ENCODE measurements around the gene CYP1A1. TPM values are rescaled to one million over a fixed set of nuclear protein-coding genes. Genes with fewer than 3 reads are reported as not detected.

Gene CYP1A1
- total RNA-seq = under 1 TPM in 1 of 2 donors, not detected in 1; 0.82 TPM
- long read RNA-seq, partial matches to known transcripts = 1 of 1 reads
- long read RNA-seq, other reads (novel, unspliced or antisense) = 0 of 1 reads

GRCh38 chr15:74725225-74725774 lies at the start of gene CYP1A1:
CYP1A1 (minus strand) TSS chr15:74725528; CDS start chr15:74723097, 2,431 bp downstream.
- intact Hi-C loops (cut with DNase I, micrococcal nuclease) = no loop called here
- DNase-seq (peak; percentile 44 to 57), ATAC-seq (peak; percentile 92)

GRCh38 chr15:74773731-74774252 lies 48.5 kb upstream of the CYP1A1 start:
- peak; percentile 43 for ATAC-seq
- no peak for DNase-seq
- intact Hi-C loops (cut with DNase I, micrococcal nuclease) = loop anchor here in 1 of 2 donors (10.0 kb wide), 1 partner anchor 171 kb away; no protein-coding TSS in a partner anchor

GRCh38 chr15:74773329-74773728 lies 48.0 kb upstream of the CYP1A1 start:
- DNase-seq = peak in 1 of 2 donors; percentile 36
- peak; percentile 18 for ATAC-seq
- intact Hi-C loops (cut with DNase I, micrococcal nuclease) = loop anchor here in 1 of 2 donors (10.0 kb wide), 1 partner anchor 171 kb away; no protein-coding TSS in a partner anchor

- intact Hi-C loops (cut with DNase I, micrococcal nuclease) = loop anchor here in 1 of 2 donors (10.0 kb wide), 1 partner anchor 174 kb away; no protein-coding TSS in a partner anchor
- no peak for ATAC-seq
- no peak for DNase-seq
Observed at GRCh38 chr15:74770211-74770903, 45.0 kb upstream of the CYP1A1 start.

GRCh38 chr15:74769463-74770025 lies 44.2 kb upstream of the CYP1A1 start:
- no peak for DNase-seq
- ATAC-seq = no peak
- intact Hi-C loops (cut with DNase I, micrococcal nuclease) = loop anchor here (2.0 to 10.0 kb wide), 4 partner anchors 132 to 185 kb away; partner anchors contain the start of gene RPP25 (in 1 of the 2)

- ATAC-seq = peak; percentile 43
- peak in 1 of 2 donors; percentile 67 for DNase-seq
- intact Hi-C loops (cut with DNase I, micrococcal nuclease) = loop anchor here (2.0 to 10.0 kb wide), 3 partner anchors 132 to 186 kb away; partner anchors contain the start of gene RPP25 (in 1 of the 2)
Observed at GRCh38 chr15:74768771-74769342, 43.5 kb upstream of the CYP1A1 start.

GRCh38 chr15:74768099-74768770 lies 42.9 kb upstream of the CYP1A1 start:
- intact Hi-C loops (cut with DNase I, micrococcal nuclease) = loop anchor here (2.0 to 10.0 kb wide), 3 partner anchors 131 to 187 kb away; partner anchors contain the start of gene RPP25 (in 1 of the 2)
- DNase-seq = no peak
- ATAC-seq = no peak

GRCh38 chr15:74767167-74768098 lies 42.1 kb upstream of the CYP1A1 start:
- ATAC-seq (no peak), DNase-seq (no peak)
- intact Hi-C loops (cut with DNase I, micrococcal nuclease) = loop anchor here (2.0 to 10.0 kb wide), 3 partner anchors 130 to 187 kb away; partner anchors contain the start of gene RPP25 (in 1 of the 2)

- DNase-seq = no peak
- ATAC-seq = peak; percentile 58
- intact Hi-C loops (cut with DNase I, micrococcal nuclease) = loop anchor here in 1 of 2 donors (10.0 kb wide), 1 partner anchor 191 kb away; the partner anchor contains the start of gene RPP25
Observed at GRCh38 chr15:74763416-74763815, 38.1 kb upstream of the CYP1A1 start.

- DNase-seq (no peak), ATAC-seq (no peak)
- intact Hi-C loops (cut with DNase I, micrococcal nuclease) = loop anchor here in 1 of 2 donors (10.0 kb wide), 1 partner anchor 192 kb away; the partner anchor contains the start of gene RPP25
Observed at GRCh38 chr15:74762791-74763150, 37.4 kb upstream of the CYP1A1 start.

- DNase-seq (no peak), ATAC-seq (no peak)
- intact Hi-C loops (cut with DNase I, micrococcal nuclease) = no loop called here
Observed at GRCh38 chr15:74758736-74759135, 33.4 kb upstream of the CYP1A1 start.

GRCh38 chr15:74754593-74755215 lies 29.4 kb upstream of the CYP1A1 start:
- intact Hi-C loops (cut with DNase I, micrococcal nuclease) = no loop called here
- ATAC-seq (no peak), DNase-seq (no peak)

- intact Hi-C loops (cut with DNase I, micrococcal nuclease) = no loop called here
- DNase-seq (no peak), ATAC-seq (no peak)
Observed at GRCh38 chr15:74752531-74752930, 27.2 kb upstream of the CYP1A1 start.

GRCh38 chr15:74752011-74752410 lies 26.7 kb upstream of the CYP1A1 start:
- intact Hi-C loops (cut with DNase I, micrococcal nuclease) = no loop called here
- ATAC-seq = no peak
- no peak for DNase-seq

- no peak for DNase-seq
- intact Hi-C loops (cut with DNase I, micrococcal nuclease) = no loop called here
- no peak for ATAC-seq
Observed at GRCh38 chr15:74750751-74751150, 25.4 kb upstream of the CYP1A1 start.

GRCh38 chr15:74749832-74750231 lies 24.5 kb upstream of the CYP1A1 start:
- no peak for ATAC-seq
- DNase-seq = no peak
- intact Hi-C loops (cut with DNase I, micrococcal nuclease) = no loop called here
